C4-2B (cell line): ENCODE measurements around the gene IL4.
"Not testable (repeated sequence)": the region's sequence is repeated elsewhere in the genome, so short reads cannot be mapped to it uniquely, and the experiment has no call there.

Source experiments
- H3K27ac ChIP-seq: fragments of 450-650 bp; 2 replicates; pipeline ENCODE4 v1.5.1; 2017
- ZFX ChIP-seq: fragments of 450-650 bp; IDR thresholded peaks from 2 replicates; pipeline ENCODE4 v1.6.1; 2017
- TF ChIP-seq, protein P1 (sequence below): fragments of 450-650 bp; conservative IDR thresholded peaks from 2 replicates; pipeline ENCODE4 v1.5.1; 2017; ENCODE audit warnings: mild to moderate bottlenecking

Gene IL4

GRCh38 chr5:132684491-132684890 lies 10.7 kb downstream of the IL4 start:
- TF ChIP-seq, protein P1, sequence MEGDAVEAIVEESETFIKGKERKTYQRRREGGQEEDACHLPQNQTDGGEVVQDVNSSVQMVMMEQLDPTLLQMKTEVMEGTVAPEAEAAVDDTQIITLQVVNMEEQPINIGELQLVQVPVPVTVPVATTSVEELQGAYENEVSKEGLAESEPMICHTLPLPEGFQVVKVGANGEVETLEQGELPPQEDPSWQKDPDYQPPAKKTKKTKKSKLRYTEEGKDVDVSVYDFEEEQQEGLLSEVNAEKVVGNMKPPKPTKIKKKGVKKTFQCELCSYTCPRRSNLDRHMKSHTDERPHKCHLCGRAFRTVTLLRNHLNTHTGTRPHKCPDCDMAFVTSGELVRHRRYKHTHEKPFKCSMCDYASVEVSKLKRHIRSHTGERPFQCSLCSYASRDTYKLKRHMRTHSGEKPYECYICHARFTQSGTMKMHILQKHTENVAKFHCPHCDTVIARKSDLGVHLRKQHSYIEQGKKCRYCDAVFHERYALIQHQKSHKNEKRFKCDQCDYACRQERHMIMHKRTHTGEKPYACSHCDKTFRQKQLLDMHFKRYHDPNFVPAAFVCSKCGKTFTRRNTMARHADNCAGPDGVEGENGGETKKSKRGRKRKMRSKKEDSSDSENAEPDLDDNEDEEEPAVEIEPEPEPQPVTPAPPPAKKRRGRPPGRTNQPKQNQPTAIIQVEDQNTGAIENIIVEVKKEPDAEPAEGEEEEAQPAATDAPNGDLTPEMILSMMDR: no peak
- TF ChIP-seq ZFX: no peak
- H3K27ac ChIP-seq: no peak overlapping the region

DNA sequence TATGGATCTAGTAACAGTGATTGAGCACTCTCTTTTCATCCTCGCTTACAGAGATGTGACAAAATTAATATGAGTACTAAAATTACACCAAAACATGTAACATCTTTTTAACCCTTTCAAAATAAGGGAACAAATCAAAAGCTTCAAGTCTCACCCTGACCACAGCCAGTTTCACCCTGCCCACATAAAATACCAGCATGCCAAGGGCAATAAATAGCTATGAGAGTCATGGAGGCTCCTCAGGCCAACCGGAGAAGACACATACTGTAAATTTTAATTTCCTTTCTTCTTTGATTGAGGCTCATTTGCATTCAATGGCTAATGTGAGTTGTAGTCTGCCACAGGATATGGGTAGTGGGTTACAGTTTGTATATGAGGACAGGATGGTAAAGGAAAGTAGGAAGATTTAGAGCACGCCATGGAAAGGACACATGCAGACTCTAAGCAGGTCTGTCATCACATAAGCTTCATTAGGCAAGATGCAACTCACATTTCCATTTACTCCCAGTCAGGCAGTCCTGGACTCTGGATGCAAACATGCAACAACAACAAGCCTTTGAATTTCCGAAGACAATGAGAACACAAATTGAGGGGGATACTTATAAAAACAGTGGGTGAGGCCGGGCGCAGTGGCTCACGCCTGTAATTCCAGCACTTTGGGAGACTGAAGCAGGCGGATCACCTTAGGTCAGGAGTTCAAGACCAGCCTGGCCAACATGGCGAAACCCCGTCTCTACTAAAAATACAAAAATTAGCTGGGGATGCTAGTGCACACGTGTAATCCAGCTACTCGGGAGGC lies 11.3 kb downstream of the IL4 start:
- TF ChIP-seq, protein P1: no peak
- TF ChIP-seq ZFX: no peak
- no peak overlapping the region for H3K27ac ChIP-seq

DNA sequence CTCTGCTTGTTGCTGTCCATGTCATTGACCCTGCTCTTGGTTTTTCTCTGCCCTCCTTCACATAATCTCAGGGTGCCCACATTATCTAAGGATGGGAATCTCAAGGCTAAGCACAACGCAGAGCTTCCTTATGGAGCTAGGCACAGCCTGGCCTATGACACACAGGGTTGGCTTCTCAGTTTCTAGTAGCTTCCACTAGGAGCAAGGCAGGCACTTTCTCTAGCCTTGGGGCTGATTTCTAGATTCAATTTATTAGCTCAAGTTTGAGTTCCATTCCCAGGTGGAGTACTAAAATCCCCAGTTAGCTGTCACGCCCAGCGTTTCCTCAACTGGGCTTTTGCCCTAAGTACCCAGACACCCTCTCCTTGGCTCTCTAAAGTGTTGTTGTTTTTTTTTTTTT lies 12.4 kb downstream of the IL4 start:
- TF ChIP-seq, protein P1: no peak
- TF ChIP-seq ZFX: no peak
- H3K27ac ChIP-seq: no peak overlapping the region

DNA sequence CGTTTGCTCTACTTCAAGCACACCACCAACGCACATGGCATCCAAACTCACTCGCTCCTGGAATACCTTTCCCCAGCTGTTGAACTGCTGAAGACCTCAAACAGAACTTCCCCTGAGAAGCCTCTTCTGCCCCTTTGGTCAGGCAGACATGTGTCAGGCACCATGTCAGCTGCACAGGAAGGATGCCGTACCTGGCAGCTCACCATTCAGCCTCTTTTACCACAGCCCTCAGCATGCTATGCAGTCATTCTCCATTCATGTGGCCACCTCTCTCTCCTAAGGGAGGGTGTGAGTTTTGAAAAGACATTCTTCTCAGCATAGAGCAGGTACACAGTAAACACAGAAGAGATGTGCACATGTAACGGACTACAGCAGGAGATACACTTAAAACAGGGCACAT lies 14.2 kb downstream of the IL4 start:
- no peak for TF ChIP-seq ZFX
- TF ChIP-seq, protein P1: no peak
- H3K27ac ChIP-seq: no peak overlapping the region

- TF ChIP-seq, protein P1: no peak
- TF ChIP-seq ZFX: no peak
- H3K27ac ChIP-seq: no peak overlapping the region
Measured at GRCh38 chr5:132688536-132689339, 14.9 kb downstream of the IL4 start.

DNA sequence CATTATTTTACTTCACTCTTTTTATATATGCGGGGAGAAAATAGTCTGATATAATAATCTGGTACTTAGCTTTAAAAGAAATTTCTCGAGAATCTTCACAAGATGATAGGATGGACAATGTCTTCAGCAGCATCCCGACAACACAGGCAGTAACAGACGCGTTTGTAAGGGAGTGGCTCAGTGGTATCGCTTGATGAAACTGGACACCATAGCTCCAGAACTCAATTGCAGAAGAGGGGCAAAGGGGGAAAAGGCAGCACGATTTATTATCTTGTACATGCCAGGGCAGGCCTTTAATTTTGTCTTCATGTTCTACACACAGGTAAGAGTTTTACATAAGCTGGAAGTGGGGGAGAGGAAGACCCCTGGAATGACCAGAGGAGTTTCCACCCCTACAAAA lies 15.7 kb downstream of the IL4 start:
- H3K27ac ChIP-seq: no peak overlapping the region
- no peak for TF ChIP-seq ZFX
- TF ChIP-seq, protein P1: no peak

- no peak for TF ChIP-seq ZFX
- TF ChIP-seq, protein P1: no peak
- H3K27ac ChIP-seq: no peak overlapping the region
Measured at GRCh38 chr5:132690156-132690555, 16.4 kb downstream of the IL4 start.

DNA sequence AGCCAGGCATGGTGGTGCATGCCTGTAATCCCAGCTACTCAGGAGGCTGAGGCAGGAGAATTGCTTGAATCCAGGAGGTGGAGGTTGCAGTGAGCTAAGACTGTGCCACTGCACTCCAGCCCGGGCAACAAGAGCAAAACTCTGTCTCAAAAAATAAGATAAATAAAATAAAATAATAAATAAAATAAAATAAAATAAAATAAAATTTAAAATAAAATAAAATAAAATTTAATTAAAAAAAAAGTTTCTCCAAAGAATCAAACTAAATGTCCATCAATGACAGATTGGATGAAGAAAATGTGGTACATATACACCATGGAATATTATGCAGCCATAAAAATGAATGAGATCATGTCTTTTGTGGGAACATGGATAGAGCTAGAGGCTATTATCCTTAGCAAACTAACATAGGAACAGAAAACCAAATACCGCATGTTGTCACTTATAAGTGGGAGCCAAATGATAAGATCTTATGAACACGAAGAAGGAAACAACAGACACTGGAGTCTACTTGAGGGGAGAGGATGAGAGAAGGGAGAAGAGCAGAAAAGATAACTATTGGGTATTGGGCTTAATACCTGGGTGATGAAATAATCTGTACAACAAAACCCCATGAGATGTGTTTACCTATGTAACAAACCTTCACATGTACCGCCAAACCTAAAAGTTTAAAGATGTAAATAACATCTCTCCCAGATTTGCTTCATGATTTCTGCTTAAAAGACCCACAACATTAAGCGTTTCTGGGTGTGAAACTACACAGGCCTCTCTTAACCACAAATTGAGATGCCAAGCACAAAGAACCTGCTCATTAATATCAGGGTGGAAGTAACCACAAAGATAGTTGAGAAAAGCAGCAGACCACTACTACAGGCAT lies 18.2 kb downstream of the IL4 start:
- H3K27ac ChIP-seq: not testable (repeated sequence)
